Kidney epithelial cell (primary cell): Measurements from ENCODE around the gene FAM171A1. TPM values are rescaled to one million over a fixed set of nuclear protein-coding genes. Genes with fewer than 3 reads are reported as not detected.
A peak's percentile ranks its signal among the peaks of the same experiment; 100 is the strongest.

ENCODE experiments used
- DNase-seq: peaks from one replicate; pipeline ENCODE4 v3.0.0-alpha.2; 2010; ENCODE audit warnings: low read depth
- H3K27me3 ChIP-seq: 2 replicates; pipeline ENCODE4 v1.6.0; 2011; ENCODE audit warnings: low read length; ENCODE audit not compliant: control insufficient read depth, insufficient read depth
- H3K36me3 ChIP-seq: 2 replicates; pipeline ENCODE4 v1.5.1; 2011; ENCODE audit warnings: low read length; ENCODE audit not compliant: control insufficient read depth, insufficient read depth
- H3K4me3 ChIP-seq: 2 replicates; pipeline ENCODE4 v1.5.1; 2011; ENCODE audit warnings: low read depth, mild to moderate bottlenecking, control low read depth, low read length
- CTCF ChIP-seq: IDR thresholded peaks from 2 replicates; pipeline ENCODE4 v1.5.1; 2011; ENCODE audit warnings: mild to moderate bottlenecking, moderate library complexity, low read length, control low read depth, inconsistent platforms; ENCODE audit not compliant: insufficient read depth, poor library complexity, severe bottlenecking
- total RNA-seq: library from RNA; depleted of rRNA; stranded (reverse); fragments of >200 nt; gene quantifications from 2 replicates; pipeline ENCODE4 v1.2.3, GENCODE V29; 2015

Gene FAM171A1
- total RNA-seq, 1 donor from 2014 or later: 34.0 TPM

GRCh38 chr10:15201589-15202300 lies 169.3 kb downstream of the FAM171A1 start:
- no peaks in the 10 kb centered on the region for H3K36me3 ChIP-seq
- no peaks in the 10 kb centered on the region for H3K27me3 ChIP-seq
- H3K4me3 ChIP-seq: no peak overlapping the region
- DNase-seq: peak; percentile 39
- no peak for TF ChIP-seq CTCF

GRCh38 chr10:15200626-15201025 lies 170.5 kb downstream of the FAM171A1 start:
- no peaks in the 10 kb centered on the region for H3K27me3 ChIP-seq
- H3K36me3 ChIP-seq: no peaks in the 10 kb centered on the region
- DNase-seq: peak; percentile 83
- no peak for TF ChIP-seq CTCF
- H3K4me3 ChIP-seq: no peak overlapping the region

GRCh38 chr10:15197911-15198310 lies 173.2 kb downstream of the FAM171A1 start:
- TF ChIP-seq CTCF: no peak
- Histone ChIP-seq H3K36me3 (no peaks in the 10 kb centered on the region), H3K27me3 (no peaks in the 10 kb centered on the region), H3K4me3 (no peak overlapping the region)
- no peak for DNase-seq

GRCh38 chr10:15197276-15197675 lies 173.8 kb downstream of the FAM171A1 start:
- no peak overlapping the region for H3K4me3 ChIP-seq
- H3K36me3 ChIP-seq: no peaks in the 10 kb centered on the region
- no peak for DNase-seq
- no peak for TF ChIP-seq CTCF
- H3K27me3 ChIP-seq: no peaks in the 10 kb centered on the region

- no peak for TF ChIP-seq CTCF
- no peaks in the 10 kb centered on the region for H3K36me3 ChIP-seq
- no peak for DNase-seq
- H3K4me3 ChIP-seq: no peak overlapping the region
- no peaks in the 10 kb centered on the region for H3K27me3 ChIP-seq
These were observed 174.9 kb downstream of the FAM171A1 start for GRCh38 chr10:15196021-15196834.
